ENCODE data around the gene PPFIBP1. TPM values are rescaled to one million over a fixed set of nuclear protein-coding genes. Genes with fewer than 3 reads are reported as not detected.

PPFIBP1 gene
- polyA plus RNA-seq, 1 of the 3 experiments (the other 2 are of a cell fraction), result 55.0 TPM

DNA sequence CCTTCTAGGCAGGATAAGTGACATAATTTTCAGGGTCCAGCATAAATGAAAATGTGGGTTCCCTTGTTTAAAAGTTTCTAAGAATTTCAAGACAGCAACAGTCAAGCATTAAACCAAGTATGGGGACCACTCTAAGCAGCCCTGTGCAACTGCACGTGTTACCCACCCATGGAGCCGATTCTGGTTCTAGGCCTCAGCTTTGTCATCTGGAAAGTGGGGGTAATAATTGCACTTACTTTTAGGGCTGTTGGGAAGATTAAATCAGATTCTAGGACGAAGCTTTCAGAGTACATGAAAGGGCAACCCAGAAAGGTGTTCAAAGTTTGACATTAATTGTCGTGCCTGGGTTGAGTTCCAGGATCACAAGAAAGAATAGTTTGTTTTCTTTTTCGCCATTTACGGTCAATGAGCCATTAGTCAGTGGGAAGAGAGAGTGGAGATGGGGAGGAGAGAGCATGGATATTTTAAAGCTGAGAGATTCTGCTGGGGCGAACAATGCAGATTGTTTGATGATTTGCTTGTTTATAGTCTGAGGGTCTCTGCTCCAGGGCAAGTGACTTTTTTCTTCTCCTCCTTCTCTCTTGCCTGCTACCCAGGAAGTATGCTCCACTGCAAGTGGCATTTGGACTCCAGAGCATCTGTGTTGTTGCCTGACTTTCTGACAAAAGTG lies 10.7 kb upstream of the PPFIBP1 start:
- H3K4me2 ChIP-seq, result no peak overlapping the region
- no peaks in the 10 kb centered on the region for H3K9me3 ChIP-seq
- no peak for TF ChIP-seq TAF1 (IDR thresholded peaks at IDR 0.05; ENCODE audit: borderline replicate concordance, low read depth, low read length)
- no peak for TF ChIP-seq EZH2phosphoT487 (IDR thresholded peaks at IDR 0.05; ENCODE audit: borderline replicate concordance, low read depth)
- TF ChIP-seq YY1 (IDR thresholded peaks at IDR 0.05; ENCODE audit: low read depth), result no peak
- no peak for TF ChIP-seq GABPA (IDR thresholded peaks at IDR 0.05; ENCODE audit: low read depth)
- no peak for TF ChIP-seq SMC3 (IDR thresholded peaks at IDR 0.05; ENCODE audit: low read depth, low read length)
- TF ChIP-seq TEAD4 (IDR thresholded peaks at IDR 0.05; ENCODE audit: borderline replicate concordance, insufficient read depth), result no peak
- TF ChIP-seq POLR2AphosphoS5 (IDR thresholded peaks at IDR 0.05; ENCODE audit: low read depth, low read length), result no peak
- TF ChIP-seq, protein P1, sequence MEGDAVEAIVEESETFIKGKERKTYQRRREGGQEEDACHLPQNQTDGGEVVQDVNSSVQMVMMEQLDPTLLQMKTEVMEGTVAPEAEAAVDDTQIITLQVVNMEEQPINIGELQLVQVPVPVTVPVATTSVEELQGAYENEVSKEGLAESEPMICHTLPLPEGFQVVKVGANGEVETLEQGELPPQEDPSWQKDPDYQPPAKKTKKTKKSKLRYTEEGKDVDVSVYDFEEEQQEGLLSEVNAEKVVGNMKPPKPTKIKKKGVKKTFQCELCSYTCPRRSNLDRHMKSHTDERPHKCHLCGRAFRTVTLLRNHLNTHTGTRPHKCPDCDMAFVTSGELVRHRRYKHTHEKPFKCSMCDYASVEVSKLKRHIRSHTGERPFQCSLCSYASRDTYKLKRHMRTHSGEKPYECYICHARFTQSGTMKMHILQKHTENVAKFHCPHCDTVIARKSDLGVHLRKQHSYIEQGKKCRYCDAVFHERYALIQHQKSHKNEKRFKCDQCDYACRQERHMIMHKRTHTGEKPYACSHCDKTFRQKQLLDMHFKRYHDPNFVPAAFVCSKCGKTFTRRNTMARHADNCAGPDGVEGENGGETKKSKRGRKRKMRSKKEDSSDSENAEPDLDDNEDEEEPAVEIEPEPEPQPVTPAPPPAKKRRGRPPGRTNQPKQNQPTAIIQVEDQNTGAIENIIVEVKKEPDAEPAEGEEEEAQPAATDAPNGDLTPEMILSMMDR (IDR thresholded peaks at IDR 0.05), result no peak
- no peaks in the 10 kb centered on the region for H3K36me3 ChIP-seq (replicated peaks in 1 of 2; ENCODE audit: control insufficient read depth in 1 of 2, insufficient read depth in 2 of 2, low read length in 1 of 2)
- H3F3A ChIP-seq (replicated peaks; ENCODE audit: insufficient read depth), result peaks cover 14% of the 10 kb centered on the region
- no peak overlapping the region for H2AFZ ChIP-seq (ENCODE audit: low read depth)
- H3K9me2 ChIP-seq, result no peaks in the 10 kb centered on the region
- H3K27ac ChIP-seq (ENCODE audit: low read depth in 2 of 2, low read length in 1 of 2), result no peak overlapping the region
- H3K9ac ChIP-seq, result no peak overlapping the region
- H3K4me1 ChIP-seq (ENCODE audit: control insufficient read depth in 1 of 2, insufficient read depth in 2 of 2, low read depth in 1 of 2, low read length in 1 of 2), result peaks cover 7 to 10% of the 10 kb centered on the region in 2 experiments; a peak in 2 of 4 replicates
- POLR2A ChIA-PET, result no interaction called here
- no peak for DNase-seq
- 91% methylated on average over 7 of the region's 7 CpGs for WGBS (ENCODE audit: low lambda C conversion rate)
- no peak overlapping the region for H3K4me3 ChIP-seq (ENCODE audit: low read depth in 2 of 2, low read length in 1 of 2)
- no peaks in the 10 kb centered on the region for H4K20me1 ChIP-seq (ENCODE audit: insufficient read depth)
- CTCF ChIA-PET, result interaction anchor here (1.0 to 1.4 kb wide), 2 partner anchors 11 to 79 kb away, joined by 3 read pairs; no protein-coding TSS in a partner anchor
- no peaks in the 10 kb centered on the region for H3K27me3 ChIP-seq (ENCODE audit: insufficient read depth)
- no peaks in the 10 kb centered on the region for H3K79me2 ChIP-seq (ENCODE audit: insufficient read depth)

DNA sequence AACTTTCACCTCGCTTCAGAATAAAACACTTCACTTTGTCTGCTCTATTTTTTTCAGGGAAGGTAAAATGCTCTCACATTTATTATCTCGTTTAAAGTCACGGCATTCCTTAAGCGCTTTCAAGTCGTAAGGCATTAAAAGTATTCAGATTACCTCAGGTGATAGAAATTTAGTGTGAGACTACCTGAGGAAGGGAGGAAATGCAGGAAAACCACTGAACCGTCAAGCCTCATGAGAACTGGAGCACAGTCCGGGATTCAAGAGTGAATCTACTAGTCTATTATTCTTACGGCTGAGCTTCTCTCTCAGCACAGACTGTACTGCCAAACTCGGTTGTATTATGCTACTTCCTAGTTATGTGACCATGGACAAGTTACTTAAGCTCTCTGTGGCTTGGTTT lies 8.3 kb upstream of the PPFIBP1 start:
- ChIA-PET POLR2A (no interaction called here), CTCF (no interaction called here)
- Histone ChIP-seq H3K79me2 (ENCODE audit: insufficient read depth) (no peaks in the 10 kb centered on the region), H3K27ac (ENCODE audit: low read depth in 2 of 2, low read length in 1 of 2) (no peak overlapping the region), H3K9me3 (no peaks in the 10 kb centered on the region), H3K36me3 (replicated peaks in 1 of 2; ENCODE audit: control insufficient read depth in 1 of 2, insufficient read depth in 2 of 2, low read length in 1 of 2) (no peaks in the 10 kb centered on the region), H4K20me1 (ENCODE audit: insufficient read depth) (no peaks in the 10 kb centered on the region), H3K9ac (no peak overlapping the region), H3K9me2 (no peaks in the 10 kb centered on the region), H3K4me1 (ENCODE audit: control insufficient read depth in 1 of 2, insufficient read depth in 2 of 2, low read depth in 1 of 2, low read length in 1 of 2) (peaks cover 10 to 26% of the 10 kb centered on the region in 2 experiments; a peak in 3 of 4 replicates), H2AFZ (ENCODE audit: low read depth) (no peak overlapping the region), H3K4me3 (ENCODE audit: low read depth in 2 of 2, low read length in 1 of 2) (no peak overlapping the region), H3F3A (replicated peaks; ENCODE audit: insufficient read depth) (peaks cover 14% of the 10 kb centered on the region), H3K27me3 (ENCODE audit: insufficient read depth) (no peaks in the 10 kb centered on the region), H3K4me2 (no peak overlapping the region)
- WGBS (ENCODE audit: low lambda C conversion rate), result 83% methylated on average over 9 of the region's 9 CpGs
- DNase-seq, result no peak
- TF ChIP-seq EZH2phosphoT487 (IDR thresholded peaks at IDR 0.05; ENCODE audit: borderline replicate concordance, low read depth) (no peak), JUND (IDR thresholded peaks at IDR 0.05) (no peak), TEAD4 (IDR thresholded peaks at IDR 0.05; ENCODE audit: borderline replicate concordance, insufficient read depth) (no peak), CHD2 (IDR thresholded peaks at IDR 0.05; ENCODE audit: low read length, partially characterized antibody) (no peak), FOSL2 (IDR thresholded peaks at IDR 0.05; ENCODE audit: borderline replicate concordance, low read depth) (no peak), RAD21 (IDR thresholded peaks at IDR 0.05; ENCODE audit: low read length) (no peak), NFIC (IDR thresholded peaks at IDR 0.05; ENCODE audit: borderline replicate concordance) (no peak), GATA2 (CRISPR knock-in tag; IDR thresholded peaks at IDR 0.05) (no peak), MEF2A (IDR thresholded peaks at IDR 0.05; ENCODE audit: borderline replicate concordance, low read depth) (no peak), RFX5 (IDR thresholded peaks at IDR 0.05; ENCODE audit: low read length) (no peak)
- TF ChIP-seq, protein P2, sequence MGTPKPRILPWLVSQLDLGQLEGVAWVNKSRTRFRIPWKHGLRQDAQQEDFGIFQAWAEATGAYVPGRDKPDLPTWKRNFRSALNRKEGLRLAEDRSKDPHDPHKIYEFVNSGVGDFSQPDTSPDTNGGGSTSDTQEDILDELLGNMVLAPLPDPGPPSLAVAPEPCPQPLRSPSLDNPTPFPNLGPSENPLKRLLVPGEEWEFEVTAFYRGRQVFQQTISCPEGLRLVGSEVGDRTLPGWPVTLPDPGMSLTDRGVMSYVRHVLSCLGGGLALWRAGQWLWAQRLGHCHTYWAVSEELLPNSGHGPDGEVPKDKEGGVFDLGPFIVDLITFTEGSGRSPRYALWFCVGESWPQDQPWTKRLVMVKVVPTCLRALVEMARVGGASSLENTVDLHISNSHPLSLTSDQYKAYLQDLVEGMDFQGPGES (IDR thresholded peaks at IDR 0.05; ENCODE audit: low read depth, low read length), result no peak
- TF ChIP-seq, protein P3, sequence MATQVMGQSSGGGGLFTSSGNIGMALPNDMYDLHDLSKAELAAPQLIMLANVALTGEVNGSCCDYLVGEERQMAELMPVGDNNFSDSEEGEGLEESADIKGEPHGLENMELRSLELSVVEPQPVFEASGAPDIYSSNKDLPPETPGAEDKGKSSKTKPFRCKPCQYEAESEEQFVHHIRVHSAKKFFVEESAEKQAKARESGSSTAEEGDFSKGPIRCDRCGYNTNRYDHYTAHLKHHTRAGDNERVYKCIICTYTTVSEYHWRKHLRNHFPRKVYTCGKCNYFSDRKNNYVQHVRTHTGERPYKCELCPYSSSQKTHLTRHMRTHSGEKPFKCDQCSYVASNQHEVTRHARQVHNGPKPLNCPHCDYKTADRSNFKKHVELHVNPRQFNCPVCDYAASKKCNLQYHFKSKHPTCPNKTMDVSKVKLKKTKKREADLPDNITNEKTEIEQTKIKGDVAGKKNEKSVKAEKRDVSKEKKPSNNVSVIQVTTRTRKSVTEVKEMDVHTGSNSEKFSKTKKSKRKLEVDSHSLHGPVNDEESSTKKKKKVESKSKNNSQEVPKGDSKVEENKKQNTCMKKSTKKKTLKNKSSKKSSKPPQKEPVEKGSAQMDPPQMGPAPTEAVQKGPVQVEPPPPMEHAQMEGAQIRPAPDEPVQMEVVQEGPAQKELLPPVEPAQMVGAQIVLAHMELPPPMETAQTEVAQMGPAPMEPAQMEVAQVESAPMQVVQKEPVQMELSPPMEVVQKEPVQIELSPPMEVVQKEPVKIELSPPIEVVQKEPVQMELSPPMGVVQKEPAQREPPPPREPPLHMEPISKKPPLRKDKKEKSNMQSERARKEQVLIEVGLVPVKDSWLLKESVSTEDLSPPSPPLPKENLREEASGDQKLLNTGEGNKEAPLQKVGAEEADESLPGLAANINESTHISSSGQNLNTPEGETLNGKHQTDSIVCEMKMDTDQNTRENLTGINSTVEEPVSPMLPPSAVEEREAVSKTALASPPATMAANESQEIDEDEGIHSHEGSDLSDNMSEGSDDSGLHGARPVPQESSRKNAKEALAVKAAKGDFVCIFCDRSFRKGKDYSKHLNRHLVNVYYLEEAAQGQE (IDR thresholded peaks at IDR 0.05; ENCODE audit: low read depth, low read length), result no peak
- TF ChIP-seq, protein P4, sequence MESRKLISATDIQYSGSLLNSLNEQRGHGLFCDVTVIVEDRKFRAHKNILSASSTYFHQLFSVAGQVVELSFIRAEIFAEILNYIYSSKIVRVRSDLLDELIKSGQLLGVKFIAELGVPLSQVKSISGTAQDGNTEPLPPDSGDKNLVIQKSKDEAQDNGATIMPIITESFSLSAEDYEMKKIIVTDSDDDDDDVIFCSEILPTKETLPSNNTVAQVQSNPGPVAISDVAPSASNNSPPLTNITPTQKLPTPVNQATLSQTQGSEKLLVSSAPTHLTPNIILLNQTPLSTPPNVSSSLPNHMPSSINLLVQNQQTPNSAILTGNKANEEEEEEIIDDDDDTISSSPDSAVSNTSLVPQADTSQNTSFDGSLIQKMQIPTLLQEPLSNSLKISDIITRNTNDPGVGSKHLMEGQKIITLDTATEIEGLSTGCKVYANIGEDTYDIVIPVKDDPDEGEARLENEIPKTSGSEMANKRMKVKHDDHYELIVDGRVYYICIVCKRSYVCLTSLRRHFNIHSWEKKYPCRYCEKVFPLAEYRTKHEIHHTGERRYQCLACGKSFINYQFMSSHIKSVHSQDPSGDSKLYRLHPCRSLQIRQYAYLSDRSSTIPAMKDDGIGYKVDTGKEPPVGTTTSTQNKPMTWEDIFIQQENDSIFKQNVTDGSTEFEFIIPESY (IDR thresholded peaks at IDR 0.05; ENCODE audit: borderline replicate concordance, low read depth), result no peak

Measured in SK-N-SH (cell line).